K562 (cell line): ENCODE data around the gene NCOA3.

Experiments
- CBX1 ChIP-seq: sonication (generic); IDR thresholded peaks from 2 replicates; pipeline ENCODE4 v1.6.1; 2016; ENCODE audit warnings: antibody characterized with exemption, low read depth, mild to moderate bottlenecking
- CTCF ChIP-seq, 3 experiments: IDR thresholded peaks in 2 of 3; conservative IDR thresholded peaks in 1 of 3; 2 replicates each; pipeline ENCODE4 v1.5.1; 2011 to 2012; ENCODE audit warnings: low read length in 3 of 3, mild to moderate bottlenecking in 3 of 3, control low read depth in 2 of 3, improper control_type of control experiment in 1 of 3, inconsistent platforms in 1 of 3, low read depth in 1 of 3, mixed read lengths in 1 of 3, moderate library complexity in 1 of 3; ENCODE audit not compliant: insufficient read depth in 2 of 3
- ERF ChIP-seq: fragments of 450-650 bp; formaldehyde crosslinking; IDR thresholded peaks from 2 replicates; pipeline ENCODE4 v1.4.0; 2020; ENCODE audit warnings: mild to moderate bottlenecking, mixed read lengths
- FOS ChIP-seq: IDR thresholded peaks from 3 replicates; pipeline ENCODE4 v1.6.1; 2011; ENCODE audit not compliant: insufficient read length; ENCODE audit errors: extremely low read depth
- GTF3C2 ChIP-seq: IDR thresholded peaks from 3 replicates; pipeline ENCODE4 v1.6.1; 2011; ENCODE audit warnings: borderline replicate concordance, mild to moderate bottlenecking, moderate library complexity; ENCODE audit not compliant: insufficient read length; ENCODE audit errors: extremely low read depth
- HCFC1 ChIP-seq: IDR thresholded peaks from 2 replicates; pipeline ENCODE4 v1.6.1; 2012; ENCODE audit warnings: low read depth, low read length, improper control_type of control experiment
- MGA ChIP-seq: fragments of 450-650 bp; IDR thresholded peaks from 2 replicates; pipeline ENCODE4 v1.6.1; 2016; ENCODE audit warnings: mild to moderate bottlenecking, moderate library complexity
- POLR2AphosphoS5 ChIP-seq: IDR thresholded peaks from 2 replicates; pipeline ENCODE4 v1.6.1; 2011; ENCODE audit warnings: mild to moderate bottlenecking, low read depth, low read length, moderate library complexity; ENCODE audit not compliant: control insufficient read depth, insufficient read depth
- TEAD4 ChIP-seq, 2 experiments: sonication (generic) in 1 of 2; formaldehyde crosslinking in 1 of 2; IDR thresholded peaks; 2 replicates each; pipeline versions ENCODE4 v1.6.1 to v1.8.0; 2012 to 2022; ENCODE audit warnings: borderline replicate concordance in 1 of 2, inconsistent platforms in 1 of 2, low read length in 1 of 2, mild to moderate bottlenecking in 1 of 2, missing genetic modification reagents in 1 of 2
- ZNF408 ChIP-seq: fragments of 250-450 bp; sonication (Bioruptor Pico); IDR thresholded peaks from 2 replicates; pipeline ENCODE4 v1.4.0; 2020; ENCODE audit warnings: low read depth, mild to moderate bottlenecking, moderate library complexity
- ZNF592 ChIP-seq: fragments of 450-650 bp; IDR thresholded peaks from 2 replicates; pipeline ENCODE4 v1.6.1; 2017; ENCODE audit warnings: antibody characterized with exemption, mild to moderate bottlenecking

- TF ChIP-seq GTF3C2, result no peak
- no peak for TF ChIP-seq HCFC1
- TF ChIP-seq CBX1, result no peak
- no peak for TF ChIP-seq ERF (CRISPR knock-in tag)
- TF ChIP-seq FOS, result no peak
- TF ChIP-seq ZNF408 (CRISPR knock-in tag), result no peak
- no peak for TF ChIP-seq ZNF592
- no peak for TF ChIP-seq MGA
- no peak for TF ChIP-seq CTCF (IDR thresholded peaks at IDR 0.05 in 2 of 3, conservative IDR thresholded peaks at IDR 0.05 in 1 of 3; ENCODE audit: insufficient read depth in 2 of 3, low read depth in 1 of 3, low read length in 3 of 3)
- TF ChIP-seq TEAD4 (IDR thresholded peaks at IDR 0.05; ENCODE audit: low read length), result no peak
- no peak for TF ChIP-seq TEAD4 (CRISPR knock-in tag; IDR thresholded peaks at IDR 0.05; ENCODE audit: borderline replicate concordance)
- no peak for TF ChIP-seq POLR2AphosphoS5
Observed at GRCh38 chr20:47596003-47596571, 94.4 kb downstream of the NCOA3 start.
